Measurements from ENCODE around the gene LUC7L3.

Gene LUC7L3

DNA sequence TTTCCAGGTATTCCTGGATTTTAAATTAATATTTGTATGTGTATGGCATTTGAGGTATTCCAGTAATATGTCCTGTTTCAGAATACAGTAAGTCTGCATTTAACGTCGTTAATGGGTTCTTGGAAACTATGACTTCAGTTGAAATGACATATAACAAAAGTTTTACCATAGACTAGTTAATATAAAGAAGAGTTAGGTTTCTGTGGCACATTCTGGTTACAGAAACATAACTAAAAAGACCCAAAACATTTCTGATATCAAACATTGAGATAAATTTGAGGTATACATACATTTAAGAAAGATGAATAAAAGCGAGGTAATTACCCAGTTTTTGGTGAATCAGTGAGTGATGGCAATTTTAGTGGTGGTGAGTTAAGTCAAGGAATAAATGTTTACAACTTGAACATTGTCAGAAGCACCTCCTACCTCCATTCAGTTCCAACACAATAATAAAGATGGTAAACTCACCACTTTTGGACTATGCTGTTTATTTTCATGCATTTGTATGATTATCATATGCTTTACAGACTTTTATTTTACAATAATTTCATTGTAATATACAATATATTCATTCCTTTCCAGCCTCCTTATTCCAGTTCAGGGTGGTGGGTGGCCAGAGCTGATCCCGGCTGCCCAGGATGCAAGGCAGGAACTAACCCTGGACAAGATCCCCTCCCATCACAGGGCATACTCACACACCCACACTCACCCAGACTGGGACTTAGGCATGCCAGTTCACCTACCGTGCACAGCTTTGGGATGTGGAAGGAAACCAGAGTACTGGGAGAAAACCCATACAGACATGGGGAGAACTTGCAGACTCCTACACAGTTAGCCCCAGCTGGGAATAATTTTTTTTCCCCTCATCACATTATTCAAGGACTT, 9.7 kb downstream of the LUC7L3 start:
- DNase-seq (ENCODE audit: insufficient read length, low spot score) = no peak
- TF ChIP-seq, protein P1, sequence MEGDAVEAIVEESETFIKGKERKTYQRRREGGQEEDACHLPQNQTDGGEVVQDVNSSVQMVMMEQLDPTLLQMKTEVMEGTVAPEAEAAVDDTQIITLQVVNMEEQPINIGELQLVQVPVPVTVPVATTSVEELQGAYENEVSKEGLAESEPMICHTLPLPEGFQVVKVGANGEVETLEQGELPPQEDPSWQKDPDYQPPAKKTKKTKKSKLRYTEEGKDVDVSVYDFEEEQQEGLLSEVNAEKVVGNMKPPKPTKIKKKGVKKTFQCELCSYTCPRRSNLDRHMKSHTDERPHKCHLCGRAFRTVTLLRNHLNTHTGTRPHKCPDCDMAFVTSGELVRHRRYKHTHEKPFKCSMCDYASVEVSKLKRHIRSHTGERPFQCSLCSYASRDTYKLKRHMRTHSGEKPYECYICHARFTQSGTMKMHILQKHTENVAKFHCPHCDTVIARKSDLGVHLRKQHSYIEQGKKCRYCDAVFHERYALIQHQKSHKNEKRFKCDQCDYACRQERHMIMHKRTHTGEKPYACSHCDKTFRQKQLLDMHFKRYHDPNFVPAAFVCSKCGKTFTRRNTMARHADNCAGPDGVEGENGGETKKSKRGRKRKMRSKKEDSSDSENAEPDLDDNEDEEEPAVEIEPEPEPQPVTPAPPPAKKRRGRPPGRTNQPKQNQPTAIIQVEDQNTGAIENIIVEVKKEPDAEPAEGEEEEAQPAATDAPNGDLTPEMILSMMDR (IDR thresholded peaks at IDR 0.05; ENCODE audit: insufficient read depth, missing control alignments) = no peak
- FAIRE-seq = no peak

DNA sequence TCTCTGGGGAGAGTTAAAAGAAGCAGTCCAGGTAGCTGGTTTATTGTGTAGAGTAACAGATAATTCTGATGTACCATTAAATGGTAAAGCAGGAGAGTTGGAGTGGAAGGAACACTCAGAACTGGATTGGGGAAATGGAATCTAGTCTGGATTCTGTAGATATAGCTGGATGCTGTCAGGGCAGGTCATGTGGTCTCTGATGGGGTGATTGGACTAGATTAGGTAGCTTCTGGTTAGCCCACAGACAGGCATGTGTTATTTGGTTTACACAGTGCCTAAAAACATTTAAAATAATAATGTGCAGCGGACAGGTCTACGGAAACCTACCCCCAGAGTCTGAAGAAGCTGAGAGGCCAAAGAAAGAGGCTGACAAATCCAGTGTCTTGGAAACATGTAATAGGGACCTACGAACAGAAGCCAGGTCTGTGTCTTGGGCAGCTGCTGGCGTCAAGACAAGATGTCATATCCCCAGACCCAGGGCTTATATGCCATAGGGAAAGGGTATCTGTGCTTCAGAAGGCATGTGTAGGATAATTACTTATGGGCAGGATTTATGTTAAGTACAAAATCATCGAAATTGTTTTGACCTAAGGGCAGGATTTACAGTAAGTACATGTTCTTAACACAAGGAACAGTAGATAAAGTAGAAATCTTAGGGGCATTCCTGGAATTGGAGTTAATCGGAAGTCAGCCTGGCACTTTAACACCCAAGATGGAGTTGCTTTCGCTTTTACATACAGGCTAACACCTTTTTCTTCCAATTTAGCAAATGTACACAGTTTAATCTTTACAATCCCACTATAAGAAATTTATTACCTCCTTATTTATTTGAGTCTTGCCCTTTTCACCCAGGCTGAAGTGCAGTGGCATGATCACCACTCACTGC, 12.4 kb downstream of the LUC7L3 start:
- TF ChIP-seq, protein P1 (IDR thresholded peaks at IDR 0.05; ENCODE audit: insufficient read depth, missing control alignments) = no peak
- FAIRE-seq (no peak), DNase-seq (ENCODE audit: insufficient read length, low spot score) (no peak)

DNA sequence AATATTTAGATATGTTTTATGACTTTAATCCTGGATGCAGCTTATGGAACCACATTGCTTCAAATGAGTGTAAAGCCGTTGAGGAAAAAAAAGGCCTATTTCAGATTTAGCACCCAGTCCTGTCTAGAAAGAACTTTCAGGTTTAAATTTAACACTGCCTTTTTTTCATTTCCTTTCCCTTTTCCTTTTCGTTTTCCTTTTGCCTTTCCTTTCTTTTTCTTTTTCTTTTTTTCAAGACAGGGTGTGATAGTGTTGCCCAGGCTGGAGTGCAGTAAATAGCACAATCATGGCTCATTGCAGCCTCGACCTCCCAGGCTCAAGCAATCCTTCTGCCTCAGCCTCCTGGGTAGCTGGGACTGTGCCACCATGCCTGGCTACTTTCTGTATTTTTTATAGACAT, 15.9 kb downstream of the LUC7L3 start:
- TF ChIP-seq, protein P1 (IDR thresholded peaks at IDR 0.05; ENCODE audit: insufficient read depth, missing control alignments) = no peak
- DNase-seq (ENCODE audit: insufficient read length, low spot score) (no peak), FAIRE-seq (no peak)

DNA sequence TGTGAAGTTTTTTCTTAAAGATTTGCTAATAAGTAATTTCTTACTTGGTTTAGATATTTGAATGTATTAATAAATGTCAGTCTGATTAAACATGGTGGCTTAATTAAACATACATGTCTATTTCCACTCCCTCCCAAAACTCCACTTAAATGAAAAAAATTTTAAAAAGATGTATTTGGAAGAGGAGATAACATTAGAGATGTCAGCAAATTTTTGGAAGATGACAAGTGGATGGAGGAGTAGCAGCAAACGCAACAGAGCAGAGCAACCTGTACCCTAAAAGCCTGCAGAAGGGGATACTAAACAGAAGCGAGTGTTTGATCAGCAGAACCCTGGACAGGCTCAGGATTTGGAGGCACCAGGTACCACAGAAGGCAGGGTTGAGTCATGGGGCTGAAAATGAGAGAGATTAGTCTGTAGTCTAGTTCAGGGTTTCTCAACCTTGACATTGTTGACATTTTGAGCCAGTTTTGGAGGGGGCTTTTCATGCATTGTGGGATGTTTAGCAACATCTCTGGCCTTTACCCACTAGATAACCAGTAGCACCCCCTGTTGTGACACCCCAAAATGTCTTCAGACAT, 17.8 kb downstream of the LUC7L3 start:
- TF ChIP-seq, protein P1 (IDR thresholded peaks at IDR 0.05; ENCODE audit: insufficient read depth, missing control alignments) = no peak
- no peak for DNase-seq (ENCODE audit: insufficient read length, low spot score)
- no peak for FAIRE-seq

DNA sequence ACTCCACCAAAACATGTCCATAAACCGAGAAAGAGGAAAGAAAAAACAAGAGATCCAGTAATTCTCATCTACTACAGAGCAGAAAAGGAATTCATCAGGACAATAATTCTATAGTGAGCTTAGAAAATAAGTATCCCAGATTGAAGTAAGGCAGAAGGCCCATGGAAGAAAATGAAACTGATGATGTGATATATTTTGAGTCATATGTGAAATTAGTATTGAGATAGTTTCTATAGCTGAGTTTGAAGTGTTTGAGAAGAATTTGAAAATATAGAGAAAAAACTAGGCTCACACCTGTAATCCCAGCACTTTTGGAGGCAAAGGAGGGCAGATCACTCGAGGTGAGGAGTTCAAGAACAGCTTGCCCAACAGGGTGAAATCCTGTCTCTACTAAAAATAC, 19.7 kb downstream of the LUC7L3 start:
- FAIRE-seq (no peak), DNase-seq (ENCODE audit: insufficient read length, low spot score) (no peak)
- TF ChIP-seq, protein P1 (IDR thresholded peaks at IDR 0.05; ENCODE audit: insufficient read depth, missing control alignments) = no peak

DNA sequence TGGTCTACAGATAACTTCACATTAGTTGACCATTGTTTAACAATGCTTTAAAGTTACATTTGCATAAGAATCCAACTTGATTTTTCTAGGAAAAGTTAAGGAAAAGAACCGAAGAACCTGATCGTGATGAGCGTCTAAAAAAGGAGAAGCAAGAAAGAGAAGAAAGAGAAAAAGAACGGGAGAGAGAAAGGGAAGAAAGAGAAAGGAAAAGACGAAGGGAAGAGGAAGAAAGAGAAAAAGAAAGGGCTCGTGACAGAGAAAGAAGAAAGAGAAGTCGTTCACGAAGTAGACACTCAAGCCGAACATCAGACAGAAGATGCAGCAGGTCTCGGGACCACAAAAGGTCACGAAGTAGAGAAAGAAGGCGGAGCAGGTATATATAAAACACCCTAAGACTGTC, 26.2 kb downstream of the LUC7L3 start:
- DNase-seq (ENCODE audit: insufficient read length, low spot score) (no peak), FAIRE-seq (no peak)
- TF ChIP-seq, protein P1 (IDR thresholded peaks at IDR 0.05; ENCODE audit: insufficient read depth, missing control alignments) = no peak
